NCI-H1417 (cell line): ENCODE data around the gene ZNF444.
A peak's percentile ranks its signal among the peaks of the same experiment; 100 is the strongest.
"Not testable (repeated sequence)": the region's sequence is repeated elsewhere in the genome, so short reads cannot be mapped to it uniquely, and the experiment has no call there.

Experiments
- DNase-seq, 3 experiments: peaks; one replicate each; lab custom pipeline; 2025; lab: John Stamatoyannopoulos, UW

ZNF444 gene

GRCh38 chr19:56140583-56141416 is at the start of gene ZNF444:
ZNF444 (plus strand) TSS chr19:56141287; CDS start chr19:56146912, 5,625 bp downstream.
- peak; percentile 98 to 100 (median 100) for DNase-seq

- DNase-seq: peak in 1 of 3 experiments; percentile 65
Observed at GRCh38 chr19:56091751-56092546, 49.1 kb upstream of the ZNF444 start.

GRCh38 chr19:56092685-56093631 is 48.1 kb upstream of the ZNF444 start:
- DNase-seq: no peak

GRCh38 chr19:56094449-56094848 is 46.6 kb upstream of the ZNF444 start:
- no peak for DNase-seq

- DNase-seq: no peak
Observed at GRCh38 chr19:56096665-56097064, 44.4 kb upstream of the ZNF444 start.

- no peak for DNase-seq
Observed at GRCh38 chr19:56097306-56097705, 43.8 kb upstream of the ZNF444 start.

- DNase-seq: no peak
Observed at GRCh38 chr19:56097776-56098175, 43.3 kb upstream of the ZNF444 start.

- not testable (repeated sequence) for DNase-seq
Observed at GRCh38 chr19:56098237-56098636, 42.9 kb upstream of the ZNF444 start.

- no peak for DNase-seq
Observed at GRCh38 chr19:56098731-56099568, 42.1 kb upstream of the ZNF444 start.

GRCh38 chr19:56099638-56100539 is 41.2 kb upstream of the ZNF444 start:
- no peak for DNase-seq

- no peak for DNase-seq
Observed at GRCh38 chr19:56101095-56101494, 40.0 kb upstream of the ZNF444 start.

GRCh38 chr19:56101746-56102535 is 39.1 kb upstream of the ZNF444 start:
- DNase-seq: no peak

- no peak for DNase-seq
Observed at GRCh38 chr19:56103027-56103614, 38.0 kb upstream of the ZNF444 start.

GRCh38 chr19:56104423-56104822 is 36.7 kb upstream of the ZNF444 start:
- DNase-seq: no peak

- DNase-seq: peak in 2 of 3 experiments; percentile 7 to 51
Observed at GRCh38 chr19:56105090-56105701, 35.9 kb upstream of the ZNF444 start.

- not testable (repeated sequence) for DNase-seq
Observed at GRCh38 chr19:56105831-56106396, 35.2 kb upstream of the ZNF444 start.

GRCh38 chr19:56106397-56106849 is 34.7 kb upstream of the ZNF444 start:
- DNase-seq: no peak

GRCh38 chr19:56106993-56107392 is 34.1 kb upstream of the ZNF444 start:
- no peak for DNase-seq
